GM12801 (cell line): ENCODE measurements around the gene ACOT7.

Experiments used
- TF ChIP-seq, protein P1 (sequence below): IDR thresholded peaks from one replicate; pipeline ENCODE4 v1.5.1; 2011; ENCODE audit warnings: control low read depth; ENCODE audit not compliant: insufficient read length; ENCODE audit errors: extremely low read depth

The ACOT7 gene

DNA sequence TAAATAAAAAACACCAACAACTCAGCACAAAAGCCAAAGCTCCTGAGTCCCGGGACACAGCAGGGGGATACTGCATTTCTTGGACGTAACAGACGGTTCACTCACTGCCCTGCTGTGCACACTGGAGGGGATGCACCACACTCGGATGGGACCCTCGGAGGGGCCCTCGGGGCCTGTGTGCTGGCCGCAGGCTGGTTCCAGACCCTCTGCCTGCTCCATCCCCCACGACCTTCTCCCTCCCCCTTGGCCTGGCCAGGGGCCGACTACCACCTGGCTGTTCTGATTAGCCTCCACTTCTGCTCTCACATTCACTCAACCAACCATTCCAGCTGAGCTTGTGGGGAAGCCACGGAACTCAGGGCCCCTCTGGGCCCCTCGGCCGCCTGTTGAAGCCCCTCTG, 64.9 kb downstream of the ACOT7 start:
- TF ChIP-seq, protein P1, sequence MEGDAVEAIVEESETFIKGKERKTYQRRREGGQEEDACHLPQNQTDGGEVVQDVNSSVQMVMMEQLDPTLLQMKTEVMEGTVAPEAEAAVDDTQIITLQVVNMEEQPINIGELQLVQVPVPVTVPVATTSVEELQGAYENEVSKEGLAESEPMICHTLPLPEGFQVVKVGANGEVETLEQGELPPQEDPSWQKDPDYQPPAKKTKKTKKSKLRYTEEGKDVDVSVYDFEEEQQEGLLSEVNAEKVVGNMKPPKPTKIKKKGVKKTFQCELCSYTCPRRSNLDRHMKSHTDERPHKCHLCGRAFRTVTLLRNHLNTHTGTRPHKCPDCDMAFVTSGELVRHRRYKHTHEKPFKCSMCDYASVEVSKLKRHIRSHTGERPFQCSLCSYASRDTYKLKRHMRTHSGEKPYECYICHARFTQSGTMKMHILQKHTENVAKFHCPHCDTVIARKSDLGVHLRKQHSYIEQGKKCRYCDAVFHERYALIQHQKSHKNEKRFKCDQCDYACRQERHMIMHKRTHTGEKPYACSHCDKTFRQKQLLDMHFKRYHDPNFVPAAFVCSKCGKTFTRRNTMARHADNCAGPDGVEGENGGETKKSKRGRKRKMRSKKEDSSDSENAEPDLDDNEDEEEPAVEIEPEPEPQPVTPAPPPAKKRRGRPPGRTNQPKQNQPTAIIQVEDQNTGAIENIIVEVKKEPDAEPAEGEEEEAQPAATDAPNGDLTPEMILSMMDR = no peak

DNA sequence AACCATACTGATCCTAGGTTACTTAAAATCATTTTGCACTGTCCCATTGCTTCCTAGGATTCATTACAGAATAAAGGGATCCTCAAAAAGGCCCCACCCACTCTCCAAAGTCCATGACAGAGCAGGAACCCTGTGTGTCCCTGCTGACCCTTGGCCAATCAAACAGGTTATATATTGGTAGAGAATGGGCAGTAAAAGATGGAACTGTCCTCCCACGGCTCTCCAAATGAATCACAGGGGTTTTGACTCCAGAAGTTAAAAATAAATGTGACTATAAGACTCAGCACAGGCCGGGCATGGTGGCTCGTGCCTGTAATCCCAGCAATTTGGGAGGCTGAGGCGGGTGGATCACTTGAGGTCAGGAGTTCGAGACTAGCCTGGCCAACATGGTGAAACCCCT, 65.5 kb downstream of the ACOT7 start:
- TF ChIP-seq, protein P1 = no peak

DNA sequence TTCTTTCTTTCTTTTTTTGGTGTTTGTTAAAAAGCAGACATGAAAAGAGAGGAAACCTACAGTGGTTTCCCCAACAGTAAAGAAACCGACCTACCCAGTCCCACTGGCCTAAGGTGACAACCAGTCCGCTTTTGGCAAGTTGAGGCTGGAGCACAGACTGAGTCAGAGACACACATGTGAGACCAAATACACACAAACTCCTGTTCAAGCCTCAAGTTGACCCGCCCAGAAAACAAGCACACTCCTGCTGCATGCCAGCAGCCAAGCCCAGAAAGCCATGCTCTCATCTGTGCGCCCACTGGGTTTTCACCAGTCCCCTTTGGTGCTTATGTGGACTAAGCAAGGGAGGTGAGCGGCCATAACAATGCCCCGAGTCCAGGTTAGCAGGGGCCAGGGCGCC, 68.1 kb downstream of the ACOT7 start:
- TF ChIP-seq, protein P1 = no peak

DNA sequence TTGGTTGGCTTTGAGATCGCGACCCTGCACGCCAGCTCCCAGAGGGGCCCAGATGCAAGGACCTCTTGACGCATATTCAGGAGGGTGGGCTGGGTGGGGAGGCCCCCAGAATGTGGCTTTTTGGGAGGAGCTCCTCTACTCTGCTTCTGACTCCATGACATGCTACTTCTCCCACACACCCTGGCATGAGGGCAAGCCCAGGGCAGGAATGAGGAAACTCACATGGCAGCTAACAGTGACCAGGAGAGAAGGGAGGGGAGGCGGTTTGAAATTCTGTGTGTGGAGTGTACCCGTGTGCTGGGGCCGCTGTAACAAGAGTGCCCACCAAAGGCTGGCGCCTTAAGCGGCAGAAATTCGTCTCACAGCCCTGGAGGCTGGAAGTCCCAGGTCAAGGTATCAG, 71.4 kb downstream of the ACOT7 start:
- TF ChIP-seq, protein P1 = no peak

DNA sequence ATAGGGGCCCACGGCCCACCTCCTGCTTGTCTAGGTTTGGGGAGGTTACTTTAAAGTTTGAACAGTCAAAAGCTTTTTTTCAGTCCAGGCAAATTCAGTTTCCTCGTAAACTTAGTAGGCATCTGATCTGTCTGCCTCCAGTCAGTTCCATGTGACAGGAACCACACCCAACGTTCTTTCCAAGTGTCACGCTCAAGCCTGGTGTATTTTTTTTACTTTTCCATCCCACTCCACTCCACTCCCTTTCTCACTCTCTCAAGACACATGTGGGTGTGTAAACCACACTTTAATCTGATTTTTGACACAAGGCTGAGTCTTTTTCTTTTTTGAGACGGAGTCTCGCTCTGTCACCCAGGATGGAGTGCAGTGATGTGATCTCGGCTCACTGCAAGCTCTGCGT, 72.4 kb downstream of the ACOT7 start:
- TF ChIP-seq, protein P1 = no peak

DNA sequence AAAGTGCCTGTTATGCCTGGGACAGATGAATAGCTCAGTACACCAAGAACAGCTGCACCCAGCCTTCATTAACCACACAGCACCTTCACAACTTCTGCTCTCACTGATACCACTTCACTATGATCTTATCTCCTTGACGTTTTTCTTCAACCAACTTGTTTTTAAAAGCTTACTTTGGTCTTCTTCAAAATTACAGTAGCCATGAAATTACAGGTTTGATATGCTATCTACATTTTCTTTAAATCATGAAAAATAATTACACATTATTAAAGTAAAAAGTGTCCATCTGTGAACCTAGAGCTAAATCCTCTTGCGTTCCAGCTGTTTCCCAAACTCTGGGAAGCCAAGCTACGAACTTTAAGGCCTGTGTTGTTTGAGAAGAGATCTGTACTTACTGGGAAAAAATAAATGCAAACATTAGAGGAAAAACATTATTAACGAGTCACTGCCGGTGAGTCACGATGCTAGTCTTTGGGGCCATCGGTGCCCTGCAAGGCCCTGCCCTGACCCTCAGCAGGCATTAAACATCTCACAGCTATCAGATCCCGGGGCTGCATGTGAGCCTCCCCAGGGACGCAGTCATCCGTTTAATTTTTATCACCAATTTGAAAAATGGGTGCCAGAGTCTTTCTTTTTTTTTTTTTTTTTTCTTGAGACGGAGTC, 76.3 kb downstream of the ACOT7 start:
- TF ChIP-seq, protein P1 = no peak

DNA sequence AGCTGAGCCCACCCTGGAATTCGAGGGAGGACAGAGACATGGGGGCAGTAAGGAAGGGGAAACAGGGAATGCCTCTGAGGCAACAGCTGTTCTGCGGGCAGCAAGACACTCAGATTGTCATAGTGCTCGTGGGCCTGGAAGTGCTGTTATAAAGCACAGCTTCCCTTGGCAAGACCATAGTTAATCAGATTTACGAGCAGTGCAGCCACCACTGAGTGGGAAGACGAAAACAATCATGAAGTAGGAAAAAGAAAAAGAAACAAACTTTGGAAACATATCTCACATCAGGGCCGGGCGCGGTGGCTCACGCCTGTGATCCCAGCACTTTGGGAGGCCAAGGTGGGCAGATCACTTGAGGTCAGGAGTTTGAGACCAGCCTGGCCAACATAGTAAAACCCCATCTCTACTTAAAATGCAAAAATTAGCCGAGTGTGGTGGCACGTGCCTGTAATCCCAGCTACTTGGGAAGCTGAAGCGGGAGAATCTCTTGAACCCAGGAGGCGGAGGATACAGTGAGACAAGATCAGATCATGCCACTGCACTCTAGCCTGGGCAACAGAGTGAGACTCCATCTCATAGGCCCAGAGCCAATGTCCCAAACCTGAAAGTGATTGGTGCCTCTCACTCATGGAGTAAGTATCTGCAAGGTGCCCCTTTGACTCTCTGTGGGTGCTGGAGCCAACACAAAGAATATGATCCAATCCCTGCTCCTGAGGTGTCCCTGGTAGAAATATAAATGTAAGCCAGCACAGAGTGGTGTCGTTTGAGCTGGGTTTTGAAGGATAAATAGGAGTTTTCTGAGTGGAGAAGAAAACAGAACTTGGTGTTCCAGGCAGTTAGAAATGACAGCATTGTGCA, 77.1 kb downstream of the ACOT7 start:
- TF ChIP-seq, protein P1 = no peak
